GM12872 (cell line): Measurements from ENCODE around the gene FFAR3.

Experiments used
- CTCF ChIP-seq: IDR thresholded peaks from 3 replicates; pipeline ENCODE4 v1.5.1; 2011; ENCODE audit warnings: low read depth, mild to moderate bottlenecking, low read length, moderate library complexity; ENCODE audit not compliant: insufficient read depth

FFAR3 gene

GRCh38 chr19:35341006-35341405 lies 17.3 kb upstream of the FFAR3 start:
- TF ChIP-seq CTCF, result no peak

DNA sequence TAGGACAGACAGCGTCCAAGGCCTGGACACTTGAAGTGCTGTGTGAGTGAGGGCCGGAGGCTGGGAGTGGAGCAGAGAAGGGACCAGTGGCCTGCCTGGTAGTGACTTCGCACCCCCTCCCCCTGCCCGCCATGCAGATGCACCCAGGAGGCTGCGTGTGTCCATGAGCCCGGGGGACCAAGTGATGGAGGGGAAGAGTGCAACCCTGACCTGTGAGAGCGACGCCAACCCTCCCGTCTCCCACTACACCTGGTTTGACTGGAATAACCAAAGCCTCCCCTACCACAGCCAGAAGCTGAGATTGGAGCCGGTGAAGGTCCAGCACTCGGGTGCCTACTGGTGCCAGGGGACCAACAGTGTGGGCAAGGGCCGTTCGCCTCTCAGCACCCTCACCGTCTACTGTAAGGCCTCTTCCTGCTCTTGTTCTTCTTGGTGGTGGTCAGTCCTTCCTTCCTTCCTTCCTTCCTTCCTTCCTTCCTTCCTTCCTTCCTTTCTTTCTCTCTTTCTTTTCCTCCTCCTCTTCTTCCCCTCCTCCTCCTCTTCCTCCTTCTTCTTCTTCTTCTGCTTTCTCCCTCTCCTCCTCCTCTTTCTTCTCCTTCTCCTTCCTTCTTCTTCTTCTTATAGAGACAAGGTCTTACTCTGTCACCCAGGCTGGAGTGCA lies 16.6 kb upstream of the FFAR3 start:
- no peak for TF ChIP-seq CTCF

DNA sequence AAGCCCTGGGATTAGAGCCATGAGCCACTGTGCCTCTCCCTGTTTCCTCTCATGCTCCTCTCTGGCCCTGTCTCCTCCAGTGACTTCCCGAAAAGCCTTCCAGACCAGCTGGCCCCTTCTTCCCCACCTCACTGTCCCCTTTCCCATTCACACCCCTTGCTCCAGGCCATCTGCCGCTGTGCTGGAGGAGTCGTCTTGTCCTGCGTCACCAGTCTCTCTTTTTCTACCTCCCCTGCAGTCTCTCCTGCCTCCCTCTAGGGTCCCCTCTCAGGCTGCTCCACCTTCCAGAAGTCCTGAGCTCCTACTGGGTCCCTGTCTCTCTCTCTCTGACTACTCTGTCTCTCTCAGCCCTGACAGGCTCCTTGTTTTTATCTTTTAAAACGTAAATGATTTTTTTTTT lies 15.8 kb upstream of the FFAR3 start:
- no peak for TF ChIP-seq CTCF

DNA sequence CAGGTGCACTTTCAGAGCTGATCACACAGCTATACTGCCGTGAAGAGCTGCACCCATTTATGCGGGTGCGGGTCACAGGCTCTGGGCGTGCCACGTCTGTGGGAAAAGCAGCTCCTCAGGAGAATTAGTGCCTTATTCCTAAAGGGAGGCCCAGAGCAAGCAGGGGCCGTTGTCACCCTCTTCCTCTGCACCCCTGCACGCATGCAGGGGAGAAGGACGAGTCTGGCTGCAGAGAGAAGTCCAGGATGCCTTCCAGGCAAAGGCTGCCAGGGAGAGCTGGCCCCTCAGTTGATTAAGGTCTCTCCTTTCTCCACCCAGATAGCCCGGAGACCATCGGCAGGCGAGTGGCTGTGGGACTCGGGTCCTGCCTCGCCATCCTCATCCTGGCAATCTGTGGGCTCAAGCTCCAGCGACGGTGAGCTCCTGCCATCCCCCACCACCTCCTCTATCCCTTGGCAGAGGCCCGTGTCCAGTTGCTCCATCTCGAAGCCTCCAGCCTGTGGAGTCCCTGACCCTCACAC lies 13.7 kb upstream of the FFAR3 start:
- no peak for TF ChIP-seq CTCF

GRCh38 chr19:35345671-35346111 lies 12.6 kb upstream of the FFAR3 start:
- no peak for TF ChIP-seq CTCF

DNA sequence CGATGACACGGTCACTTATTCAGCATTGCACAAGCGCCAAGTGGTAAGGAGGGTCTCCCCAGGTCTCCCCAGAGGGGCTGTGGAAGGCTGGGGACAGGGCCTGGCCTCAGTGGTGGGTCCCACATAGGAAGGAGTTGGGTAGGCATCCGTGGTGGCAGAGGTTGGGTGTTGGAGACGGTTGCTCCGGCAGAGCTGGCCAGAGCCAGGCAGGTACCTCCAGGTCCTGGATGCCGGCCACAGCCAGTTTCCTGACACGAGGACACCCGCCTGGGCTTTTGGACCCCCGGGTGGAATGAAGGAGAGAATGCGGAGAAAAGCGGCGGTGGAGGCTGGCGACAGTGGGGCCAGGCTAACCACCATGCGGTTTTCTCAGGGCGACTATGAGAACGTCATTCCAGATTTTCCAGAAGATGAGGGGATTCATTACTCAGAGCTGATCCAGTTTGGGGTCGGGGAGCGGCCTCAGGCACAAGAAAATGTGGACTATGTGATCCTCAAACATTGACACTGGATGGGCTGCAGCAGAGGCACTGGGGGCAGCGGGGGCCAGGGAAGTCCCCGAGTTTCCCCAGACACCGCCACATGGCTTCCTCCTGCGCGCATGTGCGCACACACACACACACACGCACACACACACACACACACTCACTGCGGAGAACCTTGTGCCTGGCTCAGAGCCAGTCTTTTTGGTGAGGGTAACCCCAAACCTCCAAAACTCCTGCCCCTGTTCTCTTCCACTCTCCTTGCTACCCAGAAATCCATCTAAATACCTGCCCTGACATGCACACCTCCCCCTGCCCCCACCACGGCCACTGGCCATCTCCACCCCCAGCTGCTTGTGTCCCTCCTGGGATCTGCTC lies 11.8 kb upstream of the FFAR3 start:
- TF ChIP-seq CTCF, result no peak

GRCh38 chr19:35347171-35347929 lies 10.9 kb upstream of the FFAR3 start, which contains the start of gene FFAR1:
Gene FFAR1, plus strand, starts transcription at chr19:35347902. Its CDS starts 3,650 bp downstream, at chr19:35351552.
- no peak for TF ChIP-seq CTCF
